MCF 10A (cell line): ENCODE data around the gene UMODL1. TPM values are rescaled to one million over a fixed set of nuclear protein-coding genes. Genes with fewer than 3 reads are reported as not detected.
A peak's percentile ranks its signal among the peaks of the same experiment; 100 is the strongest.
"Not testable (repeated sequence)": the region's sequence is repeated elsewhere in the genome, so short reads cannot be mapped to it uniquely, and the experiment has no call there.

Source experiments
- BruUV-seq: library from RNA; stranded (reverse); fragments of 400-500 nt; replicated peaks from 2 replicates; lab custom pipeline; 2021; lab: Mats Ljungman, UMichigan
- CTCF ChIA-PET: fragments of 300-600 bp; sonication (Branson Sonifier 250); formaldehyde crosslinking; extraction: SDS; loops from one replicate; lab custom pipeline; 2021; ENCODE audit warnings: antibody characterized with exemption, inconsistent platforms; lab: Yijun Ruan, JAX
- POLR2A ChIA-PET: fragments of 300-600, 350-650 bp; sonication (Branson Sonifier 250); formaldehyde crosslinking; extraction: SDS; loops from one replicate; lab custom pipeline; 2020; ENCODE audit warnings: antibody characterized with exemption, inconsistent platforms; lab: Yijun Ruan, JAX
- DNase-seq: peaks from one replicate; pipeline ENCODE4 v3.0.0-alpha.2; 2018; ENCODE audit not compliant: unreplicated experiment
- H3K27ac Mint-ChIP-seq: one replicate; pipeline ENCODE4 v1.8.0; 2022; ENCODE audit warnings: mild to moderate bottlenecking, low read depth, mixed read lengths; ENCODE audit not compliant: unreplicated experiment
- H3K27me3 Mint-ChIP-seq: one replicate; pipeline ENCODE4 v1.8.0; 2022; ENCODE audit warnings: mixed read lengths; ENCODE audit not compliant: insufficient read depth, unreplicated experiment
- H3K36me3 Mint-ChIP-seq: one replicate; pipeline ENCODE4 v1.8.0; 2022; ENCODE audit warnings: mild to moderate bottlenecking, moderate library complexity, mixed read lengths; ENCODE audit not compliant: insufficient read depth, unreplicated experiment
- H3K4me1 Mint-ChIP-seq: one replicate; pipeline ENCODE4 v1.8.0; 2022; ENCODE audit warnings: mixed read lengths; ENCODE audit not compliant: insufficient read depth, unreplicated experiment
- H3K4me3 Mint-ChIP-seq: one replicate; pipeline ENCODE4 v1.8.0; 2022; ENCODE audit warnings: mild to moderate bottlenecking, moderate library complexity, mixed read lengths; ENCODE audit not compliant: unreplicated experiment
- H3K9me3 Mint-ChIP-seq: one replicate; pipeline ENCODE4 v1.8.0; 2022; ENCODE audit warnings: mixed read lengths; ENCODE audit not compliant: unreplicated experiment
- intact Hi-C: fragments of 100-400 bp; cut with micrococcal nuclease; formaldehyde crosslinking; loops from 2 replicates; pipeline ENCODE4 v1.14.1; 2022
- total RNA-seq: library from RNA; stranded (reverse); gene quantifications from 2 replicates; pipeline ENCODE4 v1.2.3, GENCODE V29; 2022
- TF ChIP-seq, protein P1 (sequence below): fragments of 200-600 bp; IDR thresholded peaks from one replicate; pipeline ENCODE4 v1.8.0; 2022; ENCODE audit warnings: antibody characterized with exemption, mild to moderate bottlenecking; ENCODE audit not compliant: unreplicated experiment

Gene UMODL1
- total RNA-seq, 1 experiment from 2014 or later, result not detected

DNA sequence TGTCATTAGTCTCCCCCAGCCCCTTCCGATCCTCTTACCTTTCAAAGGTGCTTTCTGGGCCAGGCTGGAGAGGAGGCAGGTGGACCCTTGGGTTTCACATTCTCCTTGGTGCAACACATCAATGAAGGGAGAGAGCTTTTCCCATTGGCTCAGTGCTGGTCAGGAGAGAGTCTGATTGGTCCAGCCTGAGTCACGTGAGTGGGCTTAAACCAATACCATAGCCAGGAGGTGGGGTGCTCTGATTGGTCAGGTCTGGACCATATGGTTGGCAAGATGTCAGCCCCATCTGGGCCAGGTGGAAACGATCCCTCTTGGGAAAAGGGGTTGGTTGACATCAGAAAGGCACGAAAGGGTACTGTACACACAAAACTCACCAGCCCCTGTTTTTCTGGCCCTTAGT is 103.1 kb downstream of the UMODL1 start:
- Mint-ChIP-seq H3K4me1 (peaks cover 23% of the 10 kb centered on the region), H3K27me3 (no peaks in the 10 kb centered on the region), H3K4me3 (no peak overlapping the region), H3K27ac (peak overlapping the region; percentile 75), H3K9me3 (no peaks in the 10 kb centered on the region), H3K36me3 (no peaks in the 10 kb centered on the region)
- DNase-seq, result no peak
- intact Hi-C loops, result no loop called here
- TF ChIP-seq, protein P1, sequence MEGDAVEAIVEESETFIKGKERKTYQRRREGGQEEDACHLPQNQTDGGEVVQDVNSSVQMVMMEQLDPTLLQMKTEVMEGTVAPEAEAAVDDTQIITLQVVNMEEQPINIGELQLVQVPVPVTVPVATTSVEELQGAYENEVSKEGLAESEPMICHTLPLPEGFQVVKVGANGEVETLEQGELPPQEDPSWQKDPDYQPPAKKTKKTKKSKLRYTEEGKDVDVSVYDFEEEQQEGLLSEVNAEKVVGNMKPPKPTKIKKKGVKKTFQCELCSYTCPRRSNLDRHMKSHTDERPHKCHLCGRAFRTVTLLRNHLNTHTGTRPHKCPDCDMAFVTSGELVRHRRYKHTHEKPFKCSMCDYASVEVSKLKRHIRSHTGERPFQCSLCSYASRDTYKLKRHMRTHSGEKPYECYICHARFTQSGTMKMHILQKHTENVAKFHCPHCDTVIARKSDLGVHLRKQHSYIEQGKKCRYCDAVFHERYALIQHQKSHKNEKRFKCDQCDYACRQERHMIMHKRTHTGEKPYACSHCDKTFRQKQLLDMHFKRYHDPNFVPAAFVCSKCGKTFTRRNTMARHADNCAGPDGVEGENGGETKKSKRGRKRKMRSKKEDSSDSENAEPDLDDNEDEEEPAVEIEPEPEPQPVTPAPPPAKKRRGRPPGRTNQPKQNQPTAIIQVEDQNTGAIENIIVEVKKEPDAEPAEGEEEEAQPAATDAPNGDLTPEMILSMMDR, result no peak
- ChIA-PET POLR2A (interaction anchor here (1.3 kb wide), 1 partner anchor 15 kb away, joined by 3 read pairs; no protein-coding TSS in a partner anchor), CTCF (interaction anchor here (0.5 to 2.0 kb wide), 3 partner anchors 19 to 210 kb away, joined by 4 to 6 read pairs (median 4); no protein-coding TSS in a partner anchor)
- no TSS peak for BruUV-seq

DNA sequence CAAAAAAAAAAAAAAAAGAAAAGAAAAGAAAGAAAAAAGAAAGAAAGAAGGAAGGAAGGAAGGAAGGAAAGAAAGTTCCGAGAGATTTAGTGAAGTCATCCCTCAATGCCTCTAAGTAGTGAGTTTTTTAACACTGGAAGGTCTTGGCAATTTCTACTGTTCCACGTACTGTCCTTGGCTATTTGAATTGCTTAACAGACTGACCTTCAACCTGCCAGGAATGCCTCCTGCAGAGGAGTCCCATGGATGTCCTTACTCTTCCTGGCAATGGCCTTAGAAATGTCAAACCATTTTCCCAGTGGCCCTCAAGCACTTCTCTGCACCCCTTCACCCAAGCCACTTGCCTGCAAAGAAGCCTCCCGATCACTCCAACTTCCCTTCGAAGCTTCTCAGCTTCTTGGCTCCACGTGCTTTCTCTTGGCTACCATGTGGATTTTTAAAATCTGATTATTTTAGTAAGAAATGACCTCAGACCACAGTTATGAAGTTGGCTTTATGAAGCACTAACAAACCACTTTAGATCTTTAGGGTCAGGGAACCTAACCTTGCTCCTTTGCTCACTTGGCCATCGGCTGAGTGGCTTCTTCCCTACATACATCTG is 104.1 kb downstream of the UMODL1 start:
- Mint-ChIP-seq H3K36me3 (no peaks in the 10 kb centered on the region), H3K9me3 (no peaks in the 10 kb centered on the region), H3K27ac (no peak overlapping the region), H3K4me1 (peaks cover 14% of the 10 kb centered on the region), H3K27me3 (no peaks in the 10 kb centered on the region), H3K4me3 (no peak overlapping the region)
- POLR2A ChIA-PET, result interaction anchor here (0.6 kb wide), 1 partner anchor 285 kb away, joined by 3 read pairs; no protein-coding TSS in a partner anchor
- no peak for DNase-seq
- TF ChIP-seq, protein P1, result no peak
- CTCF ChIA-PET, result no interaction called here
- intact Hi-C loops, result no loop called here
- no TSS peak for BruUV-seq

DNA sequence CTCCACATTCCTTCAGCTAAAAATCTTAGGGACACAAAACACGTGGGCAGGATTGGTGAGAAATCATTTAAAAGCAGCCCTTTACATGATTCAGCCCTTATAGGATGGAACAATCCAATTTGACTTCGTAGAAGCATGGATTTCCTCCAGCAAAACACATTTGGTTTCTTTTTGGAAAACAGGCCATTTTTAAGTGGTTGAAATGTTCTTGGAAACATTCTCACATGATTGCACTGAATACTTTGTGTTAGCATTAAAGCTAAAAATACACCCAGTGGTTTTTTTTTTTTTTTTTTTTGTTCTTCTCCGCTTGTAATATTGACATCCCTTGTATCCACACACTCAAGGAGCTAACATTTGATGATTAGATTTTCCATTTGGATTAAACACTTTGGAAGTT is 105.7 kb downstream of the UMODL1 start:
- BruUV-seq, result no TSS peak
- TF ChIP-seq, protein P1, result no peak
- POLR2A ChIA-PET, result interaction anchor here (0.6 to 1.0 kb wide), 3 partner anchors 16 to 44 kb away, joined by 3 to 4 read pairs (median 3); no protein-coding TSS in a partner anchor
- no peaks in the 10 kb centered on the region for H3K27me3 Mint-ChIP-seq
- intact Hi-C loops, result no loop called here
- no peaks in the 10 kb centered on the region for H3K9me3 Mint-ChIP-seq
- no peak overlapping the region for H3K4me3 Mint-ChIP-seq
- no peaks in the 10 kb centered on the region for H3K4me1 Mint-ChIP-seq
- no peak overlapping the region for H3K27ac Mint-ChIP-seq
- H3K36me3 Mint-ChIP-seq, result no peaks in the 10 kb centered on the region
- CTCF ChIA-PET, result no interaction called here
- no peak for DNase-seq

DNA sequence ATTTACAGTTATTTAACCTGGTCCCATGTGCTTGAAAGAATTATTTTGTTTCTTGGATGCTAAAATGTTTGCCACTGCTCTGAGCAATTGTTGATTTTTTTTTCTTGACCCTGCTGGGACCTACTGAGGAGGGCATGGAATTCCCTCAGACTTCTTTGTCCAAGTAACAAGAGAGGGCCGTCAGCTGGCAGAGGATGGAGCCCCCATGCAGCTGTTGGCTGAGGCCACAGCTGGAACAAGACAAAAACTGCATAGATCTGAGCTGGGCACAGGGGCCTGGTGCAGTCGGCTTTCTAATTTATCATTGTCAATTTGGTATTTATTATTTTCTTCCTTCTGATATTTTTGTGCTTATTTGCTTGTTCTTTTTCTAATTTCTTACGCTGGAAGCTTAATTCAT is 108.2 kb downstream of the UMODL1 start:
- Mint-ChIP-seq H3K4me1 (no peaks in the 10 kb centered on the region), H3K27ac (no peak overlapping the region), H3K27me3 (no peaks in the 10 kb centered on the region), H3K4me3 (no peak overlapping the region), H3K36me3 (no peaks in the 10 kb centered on the region), H3K9me3 (no peaks in the 10 kb centered on the region)
- no peak for DNase-seq
- TF ChIP-seq, protein P1, result no peak
- BruUV-seq, result no TSS peak
- intact Hi-C loops, result no loop called here
- ChIA-PET CTCF (interaction anchor here (0.6 kb wide), 1 partner anchor 37 kb away, joined by 3 read pairs; no protein-coding TSS in a partner anchor), POLR2A (interaction anchor here (0.7 kb wide), 1 partner anchor 146 kb away, joined by 3 read pairs; no protein-coding TSS in a partner anchor)

DNA sequence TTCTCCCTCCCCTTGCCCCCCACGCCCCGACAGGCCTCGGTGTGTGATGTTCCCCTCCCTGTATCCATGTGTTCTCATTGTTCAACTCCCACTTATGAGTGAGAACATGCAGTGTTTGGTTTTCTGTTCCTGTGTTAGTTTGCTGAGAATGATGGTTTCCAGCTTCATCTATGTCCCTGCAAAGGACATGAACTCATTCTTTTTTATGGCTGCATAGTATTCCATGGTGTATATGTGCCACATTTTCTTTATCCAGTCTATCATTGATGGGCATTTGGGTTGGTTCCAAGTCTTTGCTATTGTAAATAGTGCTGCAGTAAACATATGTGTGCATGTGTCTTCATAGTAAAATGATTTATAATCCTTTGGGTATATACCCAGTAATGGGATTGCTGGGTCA is 108.9 kb downstream of the UMODL1 start:
- H3K4me3 Mint-ChIP-seq, H3K27me3 Mint-ChIP-seq, BruUV-seq, DNase-seq, intact Hi-C loops, H3K36me3 Mint-ChIP-seq, H3K9me3 Mint-ChIP-seq, CTCF ChIA-PET, H3K4me1 Mint-ChIP-seq, H3K27ac Mint-ChIP-seq: not testable (repeated sequence)
- POLR2A ChIA-PET, result interaction anchor here (0.7 kb wide), 1 partner anchor 145 kb away, joined by 3 read pairs; no protein-coding TSS in a partner anchor
